ENCODE data around the gene PHC2. TPM values are rescaled to one million over a fixed set of nuclear protein-coding genes. Genes with fewer than 3 reads are reported as not detected.
A peak's percentile ranks its signal among the peaks of the same experiment; 100 is the strongest.

PHC2 gene
- total RNA-seq, 1 donor from 2014 or later = 124 TPM

GRCh38 chr1:33299461-33300155, 131.3 kb downstream of the PHC2 start:
- TF ChIP-seq CTCF (IDR thresholded peaks at IDR 0.05) = no peak
- H3K4me1 ChIP-seq = peaks cover 32% of the 10 kb centered on the region
- no peaks in the 10 kb centered on the region for H3K9me3 ChIP-seq
- DNase-seq (peak; percentile 55), ATAC-seq (no peak)
- H3K27me3 ChIP-seq = no peaks in the 10 kb centered on the region
- H3K4me3 ChIP-seq = no peak overlapping the region
- peaks cover 36% of the 10 kb centered on the region for H3K36me3 ChIP-seq
- intact Hi-C loops (cut with DNase I) = loop anchor here (5.0 to 10.0 kb wide), 2 partner anchors 68 to 155 kb away; no protein-coding TSS in a partner anchor
- H3K27ac ChIP-seq = no peak overlapping the region

GRCh38 chr1:33298623-33299277, 132.1 kb downstream of the PHC2 start:
- peak; percentile 92 for TF ChIP-seq CTCF (IDR thresholded peaks at IDR 0.05)
- no peaks in the 10 kb centered on the region for H3K27me3 ChIP-seq
- no peak overlapping the region for H3K4me3 ChIP-seq
- H3K27ac ChIP-seq = no peak overlapping the region
- H3K4me1 ChIP-seq = peaks cover 32% of the 10 kb centered on the region
- peaks cover 44% of the 10 kb centered on the region for H3K36me3 ChIP-seq
- no peaks in the 10 kb centered on the region for H3K9me3 ChIP-seq
- intact Hi-C loops (cut with DNase I) = loop anchor here (5.0 to 10.0 kb wide), 2 partner anchors 69 to 156 kb away; no protein-coding TSS in a partner anchor
- DNase-seq (peak; percentile 88), ATAC-seq (peak; percentile 86)

- ATAC-seq (no peak), DNase-seq (peak; percentile 15)
- Histone ChIP-seq H3K4me1 (peaks cover 32% of the 10 kb centered on the region), H3K36me3 (peaks cover 47% of the 10 kb centered on the region), H3K27ac (no peak overlapping the region), H3K9me3 (no peaks in the 10 kb centered on the region), H3K4me3 (no peak overlapping the region), H3K27me3 (no peaks in the 10 kb centered on the region)
- intact Hi-C loops (cut with DNase I) = loop anchor here (5.0 to 10.0 kb wide), 2 partner anchors 69 to 157 kb away; no protein-coding TSS in a partner anchor
- TF ChIP-seq CTCF (IDR thresholded peaks at IDR 0.05) = no peak
These were observed 132.8 kb downstream of the PHC2 start for GRCh38 chr1:33297911-33298622.

- peaks cover 29% of the 10 kb centered on the region for H3K4me1 ChIP-seq
- peaks cover 47% of the 10 kb centered on the region for H3K36me3 ChIP-seq
- no peaks in the 10 kb centered on the region for H3K27me3 ChIP-seq
- H3K4me3 ChIP-seq = no peak overlapping the region
- intact Hi-C loops (cut with DNase I) = loop anchor here (5.0 to 10.0 kb wide), 2 partner anchors 70 to 158 kb away; no protein-coding TSS in a partner anchor
- ATAC-seq (no peak), DNase-seq (peak; percentile 48)
- TF ChIP-seq CTCF (IDR thresholded peaks at IDR 0.05) = no peak
- no peak overlapping the region for H3K27ac ChIP-seq
- H3K9me3 ChIP-seq = no peaks in the 10 kb centered on the region
These were observed 134.1 kb downstream of the PHC2 start for GRCh38 chr1:33296824-33297223.

GRCh38 chr1:33296082-33296458, 134.8 kb downstream of the PHC2 start:
- no peak for ATAC-seq
- peaks cover 23% of the 10 kb centered on the region for H3K4me1 ChIP-seq
- DNase-seq = peak; percentile 22

More at GRCh38 chr1:33296082-33296458, 134.8 kb downstream of the PHC2 start:
- no peak for TF ChIP-seq CTCF (IDR thresholded peaks at IDR 0.05)
- Histone ChIP-seq H3K27ac (no peak overlapping the region), H3K27me3 (no peaks in the 10 kb centered on the region), H3K9me3 (no peaks in the 10 kb centered on the region), H3K36me3 (peaks cover 47% of the 10 kb centered on the region), H3K4me3 (no peak overlapping the region)
- intact Hi-C loops (cut with DNase I) = loop anchor here (5.0 to 10.0 kb wide), 2 partner anchors 71 to 159 kb away; no protein-coding TSS in a partner anchor

Data from upper lobe of right lung (tissue), 1 donor.